IPS-18a (cell line): Measurements from ENCODE around the gene TMEM217.
"Not testable (repeated sequence)": the region's sequence is repeated elsewhere in the genome, so short reads cannot be mapped to it uniquely, and the experiment has no call there.

Source experiments
- H3K27ac ChIP-seq: one replicate; pipeline ENCODE4 v1.5.1; 2013; ENCODE audit warnings: low read length
- H3K27me3 ChIP-seq: one replicate; pipeline ENCODE4 v1.6.1; 2013; ENCODE audit warnings: mild to moderate bottlenecking, low read length; ENCODE audit not compliant: control insufficient read depth, insufficient read depth
- H3K36me3 ChIP-seq: one replicate; pipeline ENCODE4 v1.6.1; 2013; ENCODE audit warnings: low read depth, low read length; ENCODE audit not compliant: control insufficient read depth
- H3K4me1 ChIP-seq: one replicate; pipeline ENCODE4 v1.6.1; 2013; ENCODE audit warnings: low read depth, low read length; ENCODE audit not compliant: control insufficient read depth
- H3K4me3 ChIP-seq: one replicate; pipeline ENCODE4 v1.5.1; 2013; ENCODE audit warnings: low read length
- H3K9ac ChIP-seq: one replicate; pipeline ENCODE4 v1.6.1; 2013; ENCODE audit warnings: mild to moderate bottlenecking, low read length, moderate library complexity
- H3K9me3 ChIP-seq: one replicate; pipeline ENCODE4 v1.6.1; 2013; ENCODE audit warnings: low read depth, low read length; ENCODE audit not compliant: control insufficient read depth

Gene TMEM217

DNA sequence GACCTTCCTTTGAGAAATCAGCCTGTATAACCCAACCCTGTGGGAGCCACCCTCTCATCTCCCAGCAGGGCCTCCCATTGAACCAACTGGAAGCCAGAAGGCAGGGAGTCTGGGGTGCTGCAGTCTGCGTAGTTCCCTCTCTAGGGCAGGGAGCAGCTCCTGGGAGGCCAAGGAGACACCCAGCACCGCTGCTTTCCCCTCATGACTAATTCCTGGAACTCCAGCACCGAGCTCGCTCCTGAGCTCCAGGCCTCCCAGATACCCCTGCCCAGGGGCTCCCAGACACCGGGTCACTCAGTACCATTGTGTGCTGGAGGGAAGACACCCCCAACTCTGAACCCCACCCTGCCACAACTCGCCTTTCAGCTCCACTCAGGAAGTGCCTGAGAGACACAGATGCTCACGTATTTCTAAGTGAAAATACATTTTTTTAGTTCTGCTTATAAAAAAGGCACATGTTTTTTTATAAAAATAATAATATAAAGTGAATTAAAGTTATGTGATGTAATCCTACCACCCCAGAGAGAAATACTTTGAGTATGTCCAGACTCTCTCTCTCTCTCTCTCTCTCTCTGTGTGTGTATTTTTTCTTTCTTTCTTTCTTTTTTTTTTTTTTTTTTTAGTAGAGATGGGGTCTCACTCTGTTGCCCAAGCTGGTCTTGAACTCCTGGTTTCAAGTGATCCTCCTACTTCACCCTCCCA lies 70.5 kb downstream of the TMEM217 start:
- no peaks in the 10 kb centered on the region for H3K36me3 ChIP-seq
- H3K27ac ChIP-seq, result no peak overlapping the region
- H3K9ac ChIP-seq, result no peak overlapping the region
- H3K4me1 ChIP-seq, result no peaks in the 10 kb centered on the region
- no peaks in the 10 kb centered on the region for H3K27me3 ChIP-seq
- H3K4me3 ChIP-seq, result no peak overlapping the region
- H3K9me3 ChIP-seq, result no peaks in the 10 kb centered on the region

- H3K9me3 ChIP-seq, H3K36me3 ChIP-seq, H3K4me3 ChIP-seq, H3K27ac ChIP-seq, H3K9ac ChIP-seq, H3K27me3 ChIP-seq, H3K4me1 ChIP-seq: not testable (repeated sequence)
Measured at GRCh38 chr6:37185949-37186720, 71.8 kb downstream of the TMEM217 start.

DNA sequence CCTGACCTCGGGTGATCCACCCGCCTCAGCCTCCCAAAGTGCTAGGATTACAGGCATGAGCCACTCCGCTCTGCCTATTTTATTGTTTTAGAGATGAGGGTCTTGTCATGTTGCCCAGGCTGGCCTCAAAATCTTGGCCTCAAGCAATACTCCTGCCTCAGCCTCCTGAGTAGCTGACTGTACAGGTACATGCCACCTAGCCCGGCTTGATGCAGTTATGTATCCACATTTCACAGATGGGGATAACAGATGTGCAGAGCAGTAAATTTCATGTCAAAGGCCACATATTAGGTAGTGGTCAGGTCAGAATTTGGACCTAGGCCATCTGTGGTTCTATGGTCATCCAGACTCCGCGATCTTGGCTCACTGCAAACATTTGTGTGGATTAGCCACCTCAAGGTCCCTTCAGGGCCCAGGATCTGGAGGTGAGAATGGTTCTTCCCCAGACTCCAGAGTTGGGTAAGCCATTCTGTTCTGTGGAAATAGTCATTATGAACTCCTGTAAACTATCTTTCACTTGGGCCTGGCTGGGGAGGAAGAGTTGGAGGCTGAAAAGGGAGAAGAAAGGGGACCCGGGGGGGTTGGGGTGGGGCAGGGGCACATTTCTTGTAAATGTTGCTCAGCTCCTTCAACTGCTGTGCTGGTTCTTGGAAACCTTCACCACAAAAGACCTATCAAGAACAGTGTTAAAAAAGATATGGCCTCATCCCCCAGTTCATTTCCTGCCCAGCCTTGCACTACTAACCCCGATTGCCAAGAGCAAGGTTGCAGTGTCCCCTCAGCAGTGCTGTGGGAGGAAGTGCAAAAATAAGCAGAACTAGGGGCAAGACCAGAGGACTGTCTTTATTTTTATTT lies 75.0 kb downstream of the TMEM217 start:
- H3K4me1 ChIP-seq, result no peaks in the 10 kb centered on the region
- no peaks in the 10 kb centered on the region for H3K36me3 ChIP-seq

DNA sequence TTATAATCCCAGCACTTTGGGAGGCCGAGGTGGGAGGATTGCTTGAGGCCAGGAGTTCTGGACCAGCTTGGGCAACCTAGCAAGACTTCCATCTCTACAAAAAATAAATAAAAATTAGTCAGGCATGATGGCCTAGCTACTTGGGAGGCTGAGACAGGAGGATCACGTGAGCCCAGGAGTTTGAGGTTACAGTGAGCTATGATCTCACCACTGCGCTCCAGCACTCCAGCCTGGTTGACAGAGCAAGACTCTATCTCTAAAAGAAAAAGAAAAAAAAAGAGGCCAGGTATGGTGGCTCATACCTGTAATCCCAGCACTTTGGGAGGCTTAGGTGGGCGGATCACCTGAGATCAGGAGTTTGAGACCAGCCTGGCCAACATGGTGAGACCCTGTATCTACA lies 77.3 kb downstream of the TMEM217 start:
- H3K4me3 ChIP-seq, H3K4me1 ChIP-seq, H3K9ac ChIP-seq, H3K9me3 ChIP-seq, H3K27me3 ChIP-seq, H3K36me3 ChIP-seq, H3K27ac ChIP-seq: not testable (repeated sequence)

More for the DNA sequence above, 75.0 kb downstream of the TMEM217 start:
- H3K9me3 ChIP-seq, result no peaks in the 10 kb centered on the region
- H3K9ac ChIP-seq, result no peak overlapping the region
- no peaks in the 10 kb centered on the region for H3K27me3 ChIP-seq
- H3K4me3 ChIP-seq, result no peak overlapping the region
- H3K27ac ChIP-seq, result no peak overlapping the region

DNA sequence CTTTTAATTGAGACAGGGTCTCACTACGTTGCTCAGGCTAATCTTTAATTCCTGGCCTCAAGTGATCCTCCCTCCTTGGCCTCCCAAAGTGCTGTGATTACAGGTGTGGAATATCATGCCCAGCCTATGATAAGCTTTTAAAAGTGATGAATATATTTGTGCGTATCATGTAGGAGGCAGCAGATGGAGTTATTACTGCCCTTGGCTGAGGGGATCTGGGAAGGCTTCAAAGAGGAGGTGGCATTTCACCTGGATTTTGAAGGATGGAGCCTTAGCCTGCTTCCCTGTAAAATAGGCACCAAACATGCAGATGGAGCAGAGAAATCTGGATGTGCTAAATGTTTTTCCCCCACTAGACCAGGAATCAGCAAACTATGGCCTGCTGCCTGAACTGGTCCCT lies 77.9 kb downstream of the TMEM217 start:
- no peaks in the 10 kb centered on the region for H3K4me1 ChIP-seq
- no peaks in the 10 kb centered on the region for H3K9me3 ChIP-seq
- H3K36me3 ChIP-seq, result peaks cover 7% of the 10 kb centered on the region
- H3K27me3 ChIP-seq, result no peaks in the 10 kb centered on the region
- H3K4me3 ChIP-seq, result no peak overlapping the region
- no peak overlapping the region for H3K27ac ChIP-seq
- no peak overlapping the region for H3K9ac ChIP-seq

DNA sequence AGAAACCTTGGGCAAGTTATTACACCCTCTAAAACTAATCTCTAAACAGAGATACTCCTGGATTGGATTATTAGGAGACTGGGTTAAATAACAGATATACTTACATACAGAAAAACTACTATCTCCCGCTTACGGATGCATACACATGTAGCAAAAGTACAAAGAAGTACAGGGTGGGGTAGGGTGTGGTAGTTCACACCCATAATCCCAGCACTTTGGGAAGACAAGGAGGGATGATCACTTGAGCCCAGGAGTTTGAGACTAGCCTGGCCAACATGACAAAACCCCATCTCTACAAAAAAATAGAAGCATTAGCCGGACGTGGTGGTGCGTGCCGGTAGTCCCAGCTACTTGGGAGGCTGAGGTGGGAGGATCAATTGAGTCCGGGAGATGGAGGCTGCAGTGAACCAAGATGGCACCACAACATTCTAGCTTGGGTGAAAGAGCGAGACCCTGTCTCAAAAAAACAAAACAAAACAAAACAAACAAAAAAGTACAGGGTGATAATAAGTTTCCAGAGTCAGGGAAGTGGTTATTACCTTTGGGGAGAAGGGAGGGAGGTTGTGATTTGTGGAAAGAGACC lies 79.9 kb downstream of the TMEM217 start:
- Histone ChIP-seq H3K27me3 (no peaks in the 10 kb centered on the region), H3K9me3 (no peaks in the 10 kb centered on the region), H3K27ac (no peak overlapping the region), H3K9ac (no peak overlapping the region), H3K4me3 (no peak overlapping the region), H3K4me1 (no peaks in the 10 kb centered on the region), H3K36me3 (peaks cover 28% of the 10 kb centered on the region)

GRCh38 chr6:37177077-37177934 lies 80.6 kb downstream of the TMEM217 start:
- Histone ChIP-seq H3K4me1 (no peaks in the 10 kb centered on the region), H3K27ac (no peak overlapping the region), H3K36me3 (peaks cover 35% of the 10 kb centered on the region), H3K9ac (no peak overlapping the region), H3K9me3 (no peaks in the 10 kb centered on the region), H3K4me3 (no peak overlapping the region), H3K27me3 (no peaks in the 10 kb centered on the region)

DNA sequence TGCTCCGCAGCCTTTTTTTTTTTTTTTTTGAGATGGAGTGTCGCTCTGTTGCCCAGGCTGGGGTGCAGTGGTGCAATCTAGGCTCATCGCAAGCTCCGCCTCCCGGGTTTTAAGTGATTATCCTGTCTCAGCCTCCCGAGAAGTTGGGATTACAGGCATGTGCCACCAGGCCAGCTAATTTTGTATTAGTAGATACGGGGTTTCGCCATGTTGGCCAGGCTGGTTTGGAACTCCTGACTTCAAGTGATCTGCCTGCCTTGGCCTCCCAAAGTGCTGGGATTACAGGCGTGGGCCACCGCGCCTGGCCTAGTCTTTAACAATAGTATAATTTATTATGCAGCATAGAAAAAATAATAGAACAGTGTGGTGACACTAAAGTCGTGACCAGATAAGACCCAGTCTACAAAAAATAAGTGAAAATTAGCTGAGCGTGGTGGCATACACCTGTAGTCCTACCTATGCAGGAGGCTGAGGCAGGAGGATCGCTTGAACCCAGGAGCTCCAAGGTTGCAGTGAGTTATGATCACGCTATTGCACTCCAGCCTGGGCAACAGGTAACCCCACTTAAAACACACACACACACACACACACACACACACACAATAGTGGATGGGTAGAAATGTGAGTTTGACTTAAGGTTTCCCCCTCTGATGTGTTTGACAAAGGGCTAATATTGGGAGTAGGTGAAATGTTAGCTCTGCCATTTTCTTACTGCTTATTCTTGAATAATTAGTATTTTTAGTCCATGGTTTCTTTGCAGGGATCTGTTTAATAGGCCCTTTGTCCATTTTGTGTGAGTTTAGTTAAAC lies 81.5 kb downstream of the TMEM217 start:
- H3K9me3 ChIP-seq, result no peaks in the 10 kb centered on the region
- H3K4me1 ChIP-seq, result no peaks in the 10 kb centered on the region
- no peak overlapping the region for H3K27ac ChIP-seq
- H3K9ac ChIP-seq, result no peak overlapping the region
- H3K36me3 ChIP-seq, result peaks cover 35% of the 10 kb centered on the region
- no peaks in the 10 kb centered on the region for H3K27me3 ChIP-seq
- H3K4me3 ChIP-seq, result no peak overlapping the region

DNA sequence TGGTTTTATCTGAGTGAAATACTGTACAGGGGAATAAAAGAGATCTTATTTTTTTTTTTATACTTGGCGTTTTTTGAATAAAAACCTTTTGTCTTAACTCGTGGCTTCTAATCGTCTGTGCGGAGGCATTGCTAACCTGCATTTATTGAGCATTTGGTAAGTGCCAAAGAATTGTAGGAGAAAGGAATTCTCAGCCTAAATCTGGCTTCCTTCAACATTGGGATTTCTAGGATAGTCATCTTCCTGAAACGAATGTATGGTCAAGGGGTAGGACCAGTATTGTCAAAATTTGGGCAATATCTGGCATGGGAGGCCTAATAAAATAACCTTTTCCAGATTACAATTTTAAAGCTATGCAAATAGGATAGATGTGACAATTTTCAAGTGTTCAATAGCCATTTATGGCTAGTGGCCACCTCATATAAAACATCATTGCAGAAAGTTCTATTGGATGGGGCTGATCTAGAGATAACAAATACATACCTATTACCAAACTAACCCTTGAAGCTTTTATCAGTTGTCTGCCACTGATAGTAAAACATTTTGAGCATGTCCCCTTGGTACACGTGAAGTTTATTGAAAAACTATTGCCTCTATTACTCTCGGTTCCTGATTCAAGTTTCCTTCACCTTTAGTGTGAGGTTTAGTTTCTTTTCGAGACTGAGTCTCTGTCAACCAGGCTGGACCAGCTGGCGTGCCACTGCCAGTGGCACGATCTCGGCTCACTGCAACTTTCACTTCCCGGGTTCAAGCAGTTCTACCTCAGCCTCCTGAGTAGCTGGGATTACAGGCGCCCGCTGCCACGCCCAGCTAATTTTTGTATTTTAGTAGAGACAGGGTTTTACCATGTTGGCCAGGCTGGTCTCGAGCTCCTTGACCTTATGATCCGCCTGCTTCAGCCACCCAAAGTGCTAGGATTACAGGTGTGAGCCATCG lies 82.3 kb downstream of the TMEM217 start:
- Histone ChIP-seq H3K9me3 (no peaks in the 10 kb centered on the region), H3K4me3 (no peak overlapping the region), H3K27ac (no peak overlapping the region), H3K27me3 (no peaks in the 10 kb centered on the region), H3K9ac (no peak overlapping the region), H3K4me1 (no peaks in the 10 kb centered on the region), H3K36me3 (peaks cover 35% of the 10 kb centered on the region)
